Hindlimb muscle (tissue), 1 donor: Measurements from ENCODE around the gene CHKB. TPM values are rescaled to one million over a fixed set of nuclear protein-coding genes. Genes with fewer than 3 reads are reported as not detected.

Experiments used
- DNase-seq: peaks from one replicate; pipeline ENCODE4 v3.0.0-alpha.2; 2013
- polyA plus RNA-seq: library from polyadenylated mRNA; unstranded; fragments of 120-200 nt; gene quantifications from one replicate; pipeline ENCODE4 v1.2.1, GENCODE V29; 2013; ENCODE audit not compliant: insufficient read length

The CHKB gene
- polyA plus RNA-seq, 1 donor: 52.7 TPM

DNA sequence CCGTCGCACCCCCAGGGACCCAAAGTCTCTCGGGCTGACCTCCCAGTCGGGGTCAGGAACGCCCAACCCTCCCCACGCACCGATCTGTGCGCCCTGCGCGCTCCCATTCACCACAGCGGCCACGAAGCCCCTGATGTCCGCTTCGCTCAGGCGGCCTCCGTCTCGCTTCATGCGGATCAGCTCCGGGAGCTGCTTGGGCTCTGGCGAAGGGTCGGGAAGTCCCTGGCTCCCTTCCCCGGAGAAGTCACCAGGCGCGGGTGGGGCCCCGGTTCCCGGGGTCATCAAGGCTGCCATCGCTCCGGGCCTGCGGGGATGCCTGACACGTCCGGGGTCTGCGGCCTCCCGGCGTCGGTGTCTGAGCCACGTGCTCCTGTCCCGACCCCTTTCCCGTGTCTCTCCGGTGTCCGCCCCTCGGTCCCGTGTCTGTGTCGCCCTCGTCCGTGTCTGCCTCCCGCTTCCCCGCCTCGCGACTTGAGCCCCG, 53.2 kb downstream of the CHKB start:
- DNase-seq: no peak

Other genes with a start within 250 kb of the CHKB start
- 34.3 TPM for gene PPP6R2, start 239.5 kb downstream of the CHKB start, polyA plus RNA-seq
- gene SBF1, start 107.8 kb downstream of the CHKB start, polyA plus RNA-seq: 53.0 TPM
- 0.26 TPM for gene ADM2, start 101.3 kb downstream of the CHKB start, polyA plus RNA-seq
- not detected for gene MIOX, start 96.0 kb downstream of the CHKB start, polyA plus RNA-seq
- 42.2 TPM for gene LMF2, start 75.1 kb downstream of the CHKB start, polyA plus RNA-seq
- 36.3 TPM for gene NCAPH2, start 74.6 kb downstream of the CHKB start, polyA plus RNA-seq
- gene SCO2, start 57.3 kb downstream of the CHKB start, polyA plus RNA-seq: 6.1 TPM
- gene TYMP, start 52.8 kb downstream of the CHKB start, polyA plus RNA-seq: 6.7 TPM
- not detected for gene KLHDC7B, start 37.0 kb downstream of the CHKB start, polyA plus RNA-seq
- not detected for gene SYCE3, start 19.9 kb downstream of the CHKB start, polyA plus RNA-seq
- 52.6 TPM for gene CPT1B, start 4.4 kb downstream of the CHKB start, polyA plus RNA-seq
- gene MAPK8IP2, start 17.9 kb upstream of the CHKB start, polyA plus RNA-seq: 0.70 TPM
- 18.1 TPM for gene ARSA, start 45.3 kb upstream of the CHKB start, polyA plus RNA-seq
- 22.7 TPM for gene SHANK3, start 90.0 kb upstream of the CHKB start, polyA plus RNA-seq
- 0.45 TPM for gene ACR, start 155.4 kb upstream of the CHKB start, polyA plus RNA-seq
- 22.3 TPM for gene RABL2B, start 200.8 kb upstream of the CHKB start, polyA plus RNA-seq